NCI-H187 (cell line): ENCODE measurements around the gene RTF2.

Experiments used
- DNase-seq, 2 experiments: peaks; one replicate each; lab custom pipeline; 2025; lab: John Stamatoyannopoulos, UW

RTF2 gene

DNA sequence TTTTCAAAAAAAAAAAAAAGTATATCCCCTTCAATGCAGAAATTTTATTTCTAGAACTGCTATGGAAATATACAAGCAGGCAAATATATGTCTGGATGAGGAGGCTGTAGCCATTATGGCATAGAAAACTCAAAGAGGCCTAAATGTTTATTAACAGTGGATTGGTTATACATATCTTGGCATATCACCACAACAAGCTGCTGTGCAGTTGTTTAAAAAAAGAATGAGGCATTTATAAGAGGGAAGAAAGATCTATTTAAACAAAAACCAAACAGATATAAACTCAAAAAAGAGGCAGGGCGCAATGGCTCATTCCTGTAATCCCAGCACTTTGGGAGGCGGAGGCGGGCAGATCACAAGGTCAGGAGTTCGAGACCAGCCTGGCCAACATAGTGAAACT is 30.1 kb upstream of the RTF2 start:
- no peak for DNase-seq

DNA sequence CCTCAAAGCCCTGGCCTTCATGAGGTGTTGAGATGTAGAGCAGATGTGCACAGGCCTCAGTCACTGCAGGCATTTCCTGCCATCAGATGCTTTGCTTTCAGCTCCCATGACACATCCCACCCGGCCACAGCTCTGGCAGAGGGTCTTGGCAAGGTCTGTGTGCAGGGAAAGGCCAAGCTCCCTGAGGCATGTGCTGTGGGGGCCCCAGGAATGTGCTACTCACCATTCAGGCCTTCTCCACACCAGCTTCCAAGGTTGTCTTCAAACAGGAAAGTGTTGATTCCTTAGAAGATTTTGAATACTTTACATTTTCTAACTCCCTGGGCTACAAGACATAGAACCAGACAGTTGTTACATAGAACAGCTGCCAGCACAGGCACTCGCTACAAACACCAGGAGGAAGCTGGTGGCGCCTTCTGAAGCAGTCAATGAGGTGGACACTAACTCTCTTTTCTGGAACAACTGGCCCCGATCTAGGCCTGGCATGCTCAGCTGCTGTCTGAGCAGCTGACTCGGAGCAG is 28.6 kb upstream of the RTF2 start:
- no peak for DNase-seq

DNA sequence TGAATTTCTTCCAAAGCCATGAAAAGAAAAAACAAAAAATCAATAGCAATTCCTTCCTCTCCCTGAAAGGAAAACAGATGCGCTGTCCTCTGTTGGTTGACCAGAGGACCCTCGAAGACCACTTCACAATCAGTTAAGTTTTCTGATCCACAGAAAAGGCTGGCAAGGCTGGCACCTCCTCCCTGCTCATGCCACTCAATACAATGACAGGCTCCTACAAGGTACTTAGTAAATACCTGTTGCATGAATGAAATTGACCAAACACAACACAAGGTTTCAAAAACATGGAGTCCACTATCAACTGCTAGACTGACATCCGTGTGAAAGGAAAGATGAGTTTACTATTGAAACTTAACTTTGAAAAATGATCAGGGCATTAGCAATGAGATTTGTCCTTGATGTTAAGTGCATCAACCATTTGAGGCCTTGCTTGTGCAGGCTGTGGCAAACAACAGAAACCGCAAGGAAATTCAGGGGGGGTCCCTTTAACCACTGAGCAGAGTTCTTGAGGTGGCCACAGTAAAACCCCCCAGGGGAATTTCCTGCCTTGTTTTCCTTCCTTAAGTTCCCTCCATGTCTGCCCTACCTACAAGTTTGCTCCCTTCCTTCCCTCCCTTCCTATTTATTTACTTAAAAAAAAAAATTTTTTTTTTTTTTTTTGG is 27.9 kb upstream of the RTF2 start:
- DNase-seq: no peak

DNA sequence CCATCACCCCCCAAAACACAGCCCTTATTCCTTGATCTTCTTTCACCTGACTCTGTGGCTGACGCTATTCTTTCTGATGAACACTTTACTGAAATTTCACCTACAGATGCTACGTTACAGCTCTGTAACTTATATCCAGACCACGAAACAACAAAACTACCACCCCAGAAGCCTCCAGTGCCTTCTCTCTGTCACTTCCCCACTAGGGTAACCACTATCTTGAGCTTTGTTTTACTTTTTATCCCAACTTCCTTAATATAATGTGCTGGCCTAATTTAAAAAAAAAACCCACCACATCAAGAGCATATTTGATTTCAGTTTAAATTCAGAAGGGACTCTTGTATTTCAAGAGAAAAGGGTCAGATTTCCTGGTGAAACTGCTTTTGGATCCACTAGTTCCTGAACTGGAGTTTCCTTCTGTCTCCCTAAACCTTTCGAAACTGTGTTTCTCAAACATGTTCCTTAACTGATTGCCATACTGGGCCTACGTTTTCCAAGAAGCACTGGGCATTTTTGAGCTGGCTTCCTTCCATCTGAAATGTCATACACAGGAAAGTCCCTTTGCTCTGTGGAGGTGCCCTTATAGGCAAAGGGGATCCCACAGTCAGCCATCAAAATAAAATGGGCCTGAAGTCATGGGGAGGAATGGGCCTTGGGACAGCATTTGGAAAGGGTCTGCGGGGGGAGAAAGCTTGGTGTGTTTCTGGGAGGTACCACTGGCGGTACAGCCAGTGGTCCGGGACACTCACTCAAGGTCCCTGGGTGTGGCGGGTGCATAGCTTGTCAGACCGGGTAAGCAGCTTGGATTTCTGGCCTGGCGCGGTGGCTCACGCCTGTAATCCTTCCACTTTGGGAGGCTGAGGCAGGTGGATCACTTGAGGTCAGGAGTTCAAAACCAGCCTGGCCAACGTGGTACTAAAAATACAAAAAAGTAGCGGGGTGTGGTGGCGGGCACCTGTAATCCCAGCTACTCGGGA is 25.8 kb upstream of the RTF2 start:
- no peak for DNase-seq

DNA sequence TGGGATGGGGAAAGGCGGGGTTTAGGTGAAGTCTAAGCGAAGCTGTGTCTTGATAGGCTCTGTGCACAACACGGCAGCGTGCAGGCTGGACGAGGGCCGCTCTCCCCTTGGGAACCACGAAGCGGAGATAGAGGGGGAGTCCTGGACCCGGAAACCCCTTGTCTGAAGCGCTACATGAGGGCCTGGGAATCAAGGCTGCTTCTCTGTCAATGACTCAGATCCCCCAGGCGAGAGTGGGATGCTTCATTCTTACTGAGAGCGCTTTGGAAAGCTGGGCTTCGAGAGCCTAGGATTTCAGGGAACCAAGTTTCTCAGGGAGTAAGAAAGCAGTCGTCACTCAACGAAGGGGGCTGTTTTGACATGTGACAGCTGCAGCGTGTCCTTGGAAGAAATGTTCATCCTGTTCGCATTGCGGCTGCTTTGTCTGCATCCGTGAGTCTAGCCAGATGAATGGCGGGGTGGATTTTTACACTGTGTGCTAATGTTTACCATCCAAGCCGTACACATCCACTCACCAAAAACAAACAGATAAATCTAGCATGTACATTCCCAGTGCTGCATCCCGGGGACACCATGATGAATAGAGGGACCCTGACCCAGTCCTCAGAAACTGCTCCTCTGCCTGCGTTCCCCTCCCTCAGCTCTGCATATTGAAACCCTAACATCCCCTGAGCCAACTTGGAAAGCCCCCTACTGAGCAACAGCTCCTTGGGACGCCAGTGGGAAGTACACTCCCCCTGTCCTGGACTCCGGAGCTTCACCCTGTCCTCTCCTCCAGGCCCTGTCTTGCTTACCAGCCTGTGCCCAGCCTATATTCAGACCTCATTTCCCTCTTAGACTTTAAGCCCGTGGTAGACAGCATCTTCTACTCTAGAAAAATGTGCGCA is 24.5 kb upstream of the RTF2 start:
- no peak for DNase-seq

DNA sequence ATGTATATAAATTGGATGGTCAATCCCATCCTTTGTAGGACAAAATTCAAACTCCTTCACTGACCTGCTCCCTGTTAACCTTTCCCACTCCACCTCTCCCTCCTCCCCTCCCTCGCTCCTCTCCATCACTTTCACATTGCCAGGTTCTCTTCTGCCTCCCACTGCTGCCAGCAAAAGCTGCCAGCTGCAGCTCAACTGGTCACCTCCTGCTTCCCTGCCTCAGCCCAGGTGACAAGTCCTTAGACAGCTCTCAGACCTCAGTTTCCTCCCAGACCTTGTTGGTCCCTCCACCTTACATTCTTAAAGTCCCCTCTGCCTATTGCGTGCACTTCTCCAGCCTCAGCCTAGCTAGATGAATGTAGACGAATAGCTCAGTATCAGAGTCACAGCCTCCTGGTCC is 23.3 kb upstream of the RTF2 start:
- no peak for DNase-seq

DNA sequence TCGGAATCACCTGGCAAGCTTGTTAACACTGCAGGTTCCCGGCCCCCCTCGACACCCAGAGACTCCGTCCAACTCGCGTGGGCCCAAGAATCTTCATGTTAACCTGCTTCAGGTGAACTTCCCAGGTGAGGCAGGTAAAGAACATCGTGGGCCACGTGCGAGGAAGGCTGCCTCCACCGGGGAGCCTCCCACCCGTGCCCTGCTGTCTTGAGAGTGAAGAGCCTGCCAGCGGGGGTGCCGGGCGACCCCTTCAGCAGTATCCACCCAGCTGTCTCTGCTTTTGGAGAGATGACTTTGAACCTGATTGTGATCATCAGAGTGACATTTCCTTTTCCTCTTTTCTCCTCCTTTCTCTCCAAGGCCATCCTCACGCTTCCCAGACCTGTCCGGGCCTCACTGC is 22.9 kb upstream of the RTF2 start:
- DNase-seq: no peak

DNA sequence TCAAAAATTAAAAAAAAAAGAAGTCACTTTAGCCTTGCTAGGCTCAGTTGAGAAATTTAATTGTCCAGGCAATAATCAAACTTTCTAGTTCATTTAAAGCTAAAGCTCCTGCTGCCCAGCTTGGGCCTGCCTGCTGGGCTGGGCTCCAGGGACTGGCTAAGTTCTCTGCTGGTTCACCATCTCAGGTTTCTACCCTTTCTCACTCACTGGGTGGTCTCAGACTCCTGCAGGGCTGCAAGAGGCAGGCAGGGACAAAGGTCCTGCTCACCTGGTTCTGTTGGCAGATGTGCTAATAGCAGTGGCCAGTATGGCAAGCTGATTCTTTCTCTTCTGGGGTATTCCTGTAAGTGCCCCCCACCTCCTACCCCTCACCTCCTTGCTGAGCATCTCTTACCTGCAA is 21.2 kb upstream of the RTF2 start:
- DNase-seq: no peak

DNA sequence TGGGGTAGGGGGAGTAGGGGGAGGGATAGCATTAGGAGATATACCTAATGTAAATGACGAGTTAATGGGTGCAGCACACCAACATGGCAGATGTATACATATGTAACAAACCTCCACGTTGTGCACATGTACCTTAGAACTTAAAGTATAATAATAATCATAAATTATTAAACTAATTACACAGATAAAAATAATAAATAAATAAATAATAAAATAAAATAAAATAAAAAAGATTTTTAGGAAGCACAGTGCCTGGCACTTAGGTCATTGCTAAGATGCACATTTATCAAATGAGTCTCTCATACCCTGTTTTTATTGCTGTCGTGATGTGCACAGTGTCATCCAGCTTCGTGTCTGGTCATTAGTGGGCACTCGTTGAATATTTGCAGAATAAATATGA is 19.0 kb upstream of the RTF2 start:
- no peak for DNase-seq

DNA sequence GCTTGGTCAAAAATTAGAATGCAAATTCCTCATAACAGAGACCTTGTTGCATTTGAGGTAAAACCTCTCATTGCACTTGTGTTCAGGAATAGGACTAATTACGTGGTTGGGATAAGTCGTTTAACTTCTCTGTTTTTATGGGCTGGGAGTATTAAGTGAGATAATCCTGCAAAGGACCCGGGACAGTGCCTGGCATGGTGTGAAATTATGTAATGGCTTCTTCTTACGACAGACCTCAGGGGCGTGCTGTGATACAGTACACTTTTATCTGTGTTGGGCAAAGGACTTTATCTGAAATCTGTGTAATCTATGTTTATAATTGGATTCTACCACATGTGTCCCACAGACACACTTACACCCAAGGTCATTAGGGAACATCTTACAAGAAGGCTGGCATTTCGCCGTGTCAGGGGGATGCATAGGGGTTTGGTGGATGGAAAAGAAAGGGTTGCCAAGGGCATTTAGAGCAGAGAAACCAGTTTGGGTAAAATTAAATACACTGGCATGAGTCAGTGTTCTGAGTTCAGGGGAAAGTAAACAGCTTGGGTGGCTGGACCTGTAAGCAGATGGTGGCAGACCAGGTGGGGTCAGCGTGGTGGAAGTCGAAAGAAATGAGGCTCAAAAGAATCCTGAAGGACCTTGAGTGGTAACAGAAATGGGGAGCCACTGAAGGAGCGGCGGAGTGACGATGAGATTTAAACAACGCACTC is 17.2 kb upstream of the RTF2 start:
- no peak for DNase-seq

DNA sequence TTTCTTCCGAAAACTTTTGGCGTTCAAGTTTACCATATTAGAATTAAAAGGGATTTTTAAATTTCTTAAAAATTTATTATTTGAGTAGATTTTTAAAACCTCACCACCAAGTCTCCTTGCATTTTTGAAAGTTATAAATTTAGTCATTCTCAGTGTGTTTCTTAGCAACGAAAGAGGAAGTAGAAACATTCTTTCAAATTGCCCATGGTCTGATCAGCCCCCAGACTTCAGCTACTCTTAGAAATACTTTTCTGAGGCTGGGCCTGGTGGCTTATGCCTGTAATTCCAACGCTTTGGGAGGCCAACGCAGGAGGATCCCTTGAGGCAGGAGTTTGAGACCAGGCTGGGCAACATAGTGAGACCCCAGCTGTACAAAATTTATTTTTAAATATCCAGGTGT is 15.1 kb upstream of the RTF2 start:
- no peak for DNase-seq

DNA sequence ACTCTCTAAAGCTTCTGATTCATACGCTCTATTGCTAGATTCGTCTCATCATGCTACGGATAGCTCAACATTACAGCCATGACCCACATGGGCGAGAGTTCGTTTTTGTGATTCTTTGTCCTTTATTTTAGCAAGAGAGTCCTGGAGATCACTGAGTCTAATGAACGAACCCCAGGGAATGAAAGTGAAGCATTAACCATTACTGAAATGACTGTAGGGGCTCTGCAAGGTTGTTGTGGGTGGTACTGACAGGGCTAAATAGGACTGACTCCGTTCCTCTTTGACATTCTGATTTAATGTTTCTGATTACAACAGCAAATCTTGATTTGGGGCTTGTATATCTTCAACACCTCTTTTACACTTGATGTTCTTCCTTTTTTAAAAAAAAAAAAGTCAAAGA is 13.7 kb upstream of the RTF2 start:
- no peak for DNase-seq

DNA sequence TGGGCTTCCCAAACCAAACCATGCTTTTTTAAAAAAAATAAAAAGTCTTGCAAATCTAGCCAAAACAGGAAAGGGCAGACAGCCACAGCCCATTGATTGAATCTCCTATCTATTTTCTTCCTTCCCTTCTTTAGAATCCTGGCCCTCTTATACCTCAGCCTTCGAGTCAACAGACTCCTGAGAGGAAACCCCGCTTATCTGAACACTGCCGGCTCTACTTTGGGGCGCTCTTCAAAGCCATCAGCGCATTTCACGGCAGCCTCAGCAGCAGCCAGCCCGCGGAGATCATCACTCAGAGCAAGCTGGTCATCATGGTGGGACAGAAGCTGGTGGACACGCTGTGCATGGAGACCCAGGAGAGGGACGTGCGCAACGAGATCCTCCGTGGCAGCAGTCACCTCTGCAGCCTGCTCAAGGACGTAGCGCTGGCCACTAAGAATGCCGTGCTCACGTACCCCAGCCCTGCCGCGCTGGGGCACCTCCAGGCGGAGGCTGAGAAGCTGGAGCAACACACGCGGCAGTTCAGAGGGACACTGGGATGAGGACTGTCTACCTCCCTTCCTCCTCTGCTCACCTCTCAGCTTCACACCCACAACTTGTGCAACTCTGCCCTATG is 10.1 kb upstream of the RTF2 start:
- no peak for DNase-seq

DNA sequence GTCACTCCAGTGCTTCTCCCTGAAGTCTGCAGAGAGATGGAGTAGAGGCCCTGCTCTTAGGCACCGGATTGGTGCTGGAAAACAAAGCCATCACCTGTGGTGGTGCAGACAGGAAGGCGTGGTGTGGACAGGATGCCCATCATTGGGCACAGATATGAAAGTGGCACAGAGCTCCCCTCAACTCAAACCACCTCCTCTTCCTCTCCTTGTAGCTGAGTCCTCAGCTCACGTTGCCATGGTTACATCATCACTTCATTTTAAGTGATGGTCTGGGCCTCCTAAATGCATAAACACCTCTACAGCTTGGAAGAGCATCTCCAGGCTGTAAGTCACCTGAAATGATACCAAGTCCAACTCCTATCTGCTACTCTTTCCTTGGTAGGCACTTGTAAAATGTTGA is 8.0 kb upstream of the RTF2 start:
- DNase-seq: no peak

DNA sequence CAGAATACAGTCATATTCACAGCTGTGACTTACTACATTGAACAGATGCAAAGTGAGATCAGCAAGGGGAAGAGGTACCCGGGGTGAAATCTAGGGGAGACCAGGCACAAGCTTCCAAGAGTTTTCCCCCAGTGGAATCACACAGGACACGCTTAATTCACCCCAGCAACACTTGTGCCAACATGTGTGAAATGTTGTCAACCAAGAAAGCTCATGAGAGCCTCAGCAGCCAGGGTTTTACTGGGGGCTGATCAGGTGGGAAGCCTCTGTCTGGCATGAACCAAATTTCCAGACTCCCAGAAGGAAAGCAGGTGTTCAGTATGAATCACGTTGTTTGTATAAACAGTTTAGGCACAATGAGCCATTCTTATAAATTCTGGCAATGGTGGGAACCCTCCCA is 6.9 kb upstream of the RTF2 start:
- DNase-seq: no peak

DNA sequence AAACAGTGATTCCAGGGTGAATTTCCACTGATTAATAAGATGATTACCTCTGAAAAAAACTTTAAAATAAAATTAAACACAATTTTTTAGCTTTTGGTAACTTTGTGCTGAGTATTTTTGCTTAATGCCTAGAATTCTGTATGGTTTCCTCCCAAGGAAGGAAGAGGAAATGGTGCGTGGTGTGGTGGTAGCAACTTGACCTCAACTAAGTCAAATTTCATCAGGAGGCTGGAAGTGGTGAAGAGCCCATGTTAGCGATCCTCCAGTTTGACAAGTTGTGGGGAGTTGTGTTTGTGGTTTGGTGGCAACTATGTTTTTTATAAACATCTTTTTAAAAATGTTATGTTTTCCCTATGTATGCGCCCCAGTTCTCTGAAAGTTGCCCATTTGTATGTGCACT is 5.0 kb upstream of the RTF2 start:
- DNase-seq: no peak

DNA sequence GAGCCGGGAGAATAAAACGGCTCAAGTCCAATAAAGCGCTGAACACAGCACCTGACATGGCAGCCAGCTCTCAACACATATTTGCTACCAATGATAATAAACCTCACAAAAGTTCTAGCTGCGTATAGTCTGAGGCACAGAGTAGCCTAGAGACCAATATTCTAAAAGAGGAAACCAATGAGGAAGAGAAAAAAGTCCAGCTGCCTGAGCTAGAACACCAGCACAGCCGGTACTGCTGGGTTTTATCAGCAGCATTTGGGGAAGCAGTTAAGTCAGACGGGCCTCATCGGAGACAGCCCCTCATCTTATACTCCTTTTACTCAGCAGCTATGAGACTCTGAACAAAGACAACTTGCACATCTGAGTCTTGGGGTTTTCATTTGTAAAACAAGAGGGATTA is 2.4 kb upstream of the RTF2 start:
- DNase-seq: no peak

DNA sequence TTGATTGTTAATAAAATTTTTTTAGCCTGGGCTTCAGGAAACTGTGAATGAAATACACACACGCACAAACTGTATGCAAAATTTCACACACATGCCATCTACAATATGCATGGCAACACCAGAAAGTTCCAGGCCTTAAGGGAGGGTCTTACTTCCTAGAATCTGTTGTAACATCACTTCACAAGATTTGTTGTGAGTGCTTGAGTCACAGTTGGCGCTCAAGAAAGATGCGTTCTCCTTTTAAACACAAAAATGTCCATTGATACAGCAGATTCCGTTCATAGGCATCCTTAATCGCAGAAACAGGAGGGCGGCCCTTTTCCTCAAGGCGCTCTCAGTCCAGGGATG is 485 bp upstream of the RTF2 start:
- DNase-seq: no peak

DNA sequence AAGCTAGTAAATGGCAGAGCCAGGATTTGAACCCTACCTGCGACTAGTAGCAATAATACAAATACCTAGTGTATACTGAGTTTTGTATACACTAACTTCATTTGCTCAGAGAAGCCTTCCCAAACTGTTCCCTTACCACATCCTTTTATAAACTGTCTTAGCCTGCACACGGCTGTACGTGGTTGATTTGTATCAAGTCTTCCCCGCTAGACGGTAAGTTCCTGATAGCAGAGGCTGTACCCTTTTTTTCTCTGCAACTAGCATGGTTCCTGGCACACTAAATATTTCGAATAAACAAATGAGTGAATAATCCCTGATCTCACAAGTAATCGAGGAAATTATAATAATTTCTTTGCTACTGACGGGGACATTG is 636 bp downstream of the RTF2 start:
- DNase-seq: no peak

DNA sequence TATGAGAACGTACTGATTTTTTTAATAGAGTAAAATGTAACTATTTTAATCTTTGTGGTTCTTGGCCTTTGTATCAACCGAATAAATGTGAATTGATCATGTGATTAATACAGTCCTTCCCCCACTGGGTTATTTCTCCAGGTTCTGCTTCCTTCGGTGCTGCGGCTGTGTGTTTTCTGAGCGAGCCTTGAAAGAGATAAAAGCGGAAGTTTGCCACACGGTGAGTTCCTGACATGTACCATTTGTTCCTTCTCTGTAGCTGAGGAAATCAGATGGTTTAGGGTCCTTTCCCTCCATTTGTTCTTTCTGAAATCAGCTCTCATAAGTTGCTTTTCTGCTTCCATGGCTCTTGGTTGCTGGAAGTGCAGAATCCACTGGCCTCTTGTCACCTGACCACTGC is 15.5 kb downstream of the RTF2 start:
- DNase-seq: no peak

DNA sequence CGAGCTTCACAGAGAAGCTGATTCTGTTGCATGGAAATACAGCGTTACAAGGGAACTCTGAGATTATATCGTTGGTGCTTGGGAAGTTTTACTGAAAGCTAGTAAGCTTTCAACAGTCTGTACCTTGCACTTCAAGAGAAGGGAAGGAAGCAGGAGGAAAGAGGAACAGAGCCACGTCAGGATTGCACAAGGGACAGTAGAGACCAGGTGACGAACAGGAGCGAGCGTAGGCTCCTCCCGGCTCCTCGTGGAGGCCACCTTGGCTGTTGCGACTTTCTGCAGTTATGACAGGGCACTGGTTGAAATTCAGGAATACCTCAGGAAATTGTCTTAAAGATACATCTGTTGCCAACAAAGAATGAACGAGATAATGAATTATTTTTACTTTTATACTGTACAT is 18.8 kb downstream of the RTF2 start:
- no peak for DNase-seq
